T-helper 2 cell treated with Interferon-gamma antibody and Interleukin-4, amounts not matched to agents 100 ng/mL and 5 ng/mL, for 36 hours (primary cell): ENCODE measurements around the gene CASTOR1. TPM values are rescaled to one million over a fixed set of nuclear protein-coding genes. Genes with fewer than 3 reads are reported as not detected.

ENCODE experiments used
- intact Hi-C: fragments of 100-400 bp; cut with micrococcal nuclease; formaldehyde crosslinking; loops from one replicate; pipeline ENCODE4 v1.15.1; 2023
- total RNA-seq: library from RNA; stranded (reverse); gene quantifications from 2 replicates; pipeline ENCODE4 v1.2.3, GENCODE V29; 2022

Gene CASTOR1
- total RNA-seq, 1 donor from 2014 or later, result 23.2 TPM

DNA sequence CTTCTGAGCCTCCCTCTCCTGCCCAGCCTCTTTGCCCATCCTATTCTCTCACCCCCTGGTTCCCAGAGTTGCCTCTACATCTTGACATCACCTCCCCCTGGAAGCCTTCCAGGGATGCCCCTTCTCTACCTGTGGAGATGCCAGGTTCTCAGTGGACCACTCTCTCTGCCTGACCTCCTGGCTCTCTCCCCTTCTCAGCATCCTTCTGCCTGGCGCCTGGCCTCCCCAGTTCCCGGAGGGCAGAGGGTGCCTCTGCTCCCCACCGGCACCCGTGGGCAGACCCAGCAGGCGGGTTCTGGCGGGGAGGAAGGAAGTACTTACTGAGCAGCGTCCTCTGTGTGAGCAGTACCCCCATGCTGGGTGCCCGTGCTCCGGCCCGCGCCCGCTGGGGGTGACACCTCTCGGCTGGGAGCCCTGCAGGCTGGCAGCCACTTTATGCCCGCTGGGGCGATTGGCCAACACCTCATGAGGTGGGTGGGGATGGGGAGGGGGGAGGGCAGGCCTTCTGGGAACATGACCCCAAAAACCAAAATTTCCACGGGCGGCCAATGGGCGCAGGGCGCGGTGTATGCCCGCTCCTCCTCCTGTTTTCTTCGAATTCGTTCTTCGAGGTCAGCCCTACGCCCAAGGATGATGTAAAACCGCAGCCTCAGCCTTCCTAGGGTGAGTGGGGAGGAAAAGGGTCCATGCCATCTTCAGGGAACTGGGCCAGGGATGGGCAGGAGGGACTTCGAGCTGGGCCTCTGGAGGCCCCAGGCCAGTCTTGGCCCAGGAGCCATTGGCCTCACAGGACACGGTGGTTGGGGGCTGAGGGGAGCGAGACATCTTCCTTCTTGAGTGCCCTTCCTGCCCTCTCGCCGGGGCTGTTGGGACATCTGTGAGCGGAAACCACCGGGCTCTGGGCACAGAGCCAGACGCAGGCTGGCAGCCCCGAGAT lies 22.6 kb downstream of the CASTOR1 start, which contains the start of gene OSM:
Gene OSM (minus strand): TSS at position 407 of the 937 bp plus-strand sequence. CDS start 52 bp downstream, at position 355.
- intact Hi-C loops, result loop anchor here (1.0 to 5.0 kb wide), 7 partner anchors 20 to 164 kb away; partner anchors contain the start of genes LIF, RNF215, SF3A1 and TBC1D10A

DNA sequence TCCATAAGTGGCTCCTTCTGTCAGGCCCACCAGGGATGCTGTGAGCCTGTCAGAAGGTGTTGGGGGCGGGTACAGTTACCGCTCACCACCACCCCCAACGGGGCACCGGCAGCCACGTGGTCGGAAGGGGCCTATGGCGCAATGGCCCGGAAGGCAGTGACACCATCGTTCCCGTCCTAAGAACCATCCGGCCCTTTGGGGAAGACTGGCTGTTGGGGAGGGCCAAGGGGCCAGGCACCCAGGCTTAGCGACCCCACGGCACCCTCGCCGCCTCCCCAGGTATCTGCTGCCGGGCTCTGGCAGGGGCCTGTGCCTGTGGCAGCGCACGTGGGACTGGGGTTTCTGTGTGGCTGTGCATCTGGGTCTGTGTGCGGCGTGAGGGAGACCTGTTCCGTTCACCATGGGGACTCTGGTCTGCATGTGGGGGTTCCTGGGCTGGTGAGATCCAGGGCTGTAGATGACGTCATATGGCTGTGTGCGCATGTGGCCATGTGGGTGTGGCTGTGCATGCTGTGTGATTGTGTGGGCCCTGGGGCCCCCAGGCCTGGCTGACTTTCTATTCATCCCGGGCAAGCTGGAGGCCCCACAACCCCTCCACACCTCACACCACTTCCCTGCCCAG lies 23.4 kb downstream of the CASTOR1 start:
- intact Hi-C loops, result loop anchor here (1.0 to 5.0 kb wide), 5 partner anchors 61 to 164 kb away; partner anchors contain the start of genes RNF215, SF3A1 and TBC1D10A

DNA sequence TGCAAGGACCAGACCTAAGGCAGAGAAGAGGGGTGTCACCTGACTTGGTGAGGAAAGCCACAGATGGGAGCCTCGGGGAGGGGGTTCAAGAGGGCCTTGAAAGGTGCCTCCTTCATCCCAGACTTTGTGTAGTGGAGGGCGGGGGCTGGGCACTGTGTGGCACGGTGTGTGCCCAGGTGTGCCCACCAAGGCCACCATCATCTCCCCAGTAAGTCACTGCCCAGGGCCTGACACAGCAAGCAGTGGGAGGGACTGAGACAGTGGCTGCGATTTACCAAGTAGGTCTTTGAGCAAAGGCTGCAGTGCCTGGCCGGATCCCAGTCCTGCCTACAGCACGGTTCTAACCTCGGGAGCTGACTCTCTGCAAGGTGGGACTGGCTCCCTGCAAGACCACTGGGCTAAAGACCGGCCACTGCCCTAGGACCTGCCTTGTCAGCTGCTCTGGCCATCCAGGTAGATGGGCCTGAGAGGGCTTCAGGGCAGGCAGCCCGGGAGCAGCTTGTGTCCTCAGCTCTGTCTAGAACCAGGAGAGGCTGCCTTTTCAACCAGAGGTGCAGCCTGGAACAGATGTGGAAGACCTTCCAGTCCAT lies 24.1 kb downstream of the CASTOR1 start:
- intact Hi-C loops, result loop anchor here (5.0 kb wide), 2 partner anchors 83 to 163 kb away; no protein-coding TSS in a partner anchor

DNA sequence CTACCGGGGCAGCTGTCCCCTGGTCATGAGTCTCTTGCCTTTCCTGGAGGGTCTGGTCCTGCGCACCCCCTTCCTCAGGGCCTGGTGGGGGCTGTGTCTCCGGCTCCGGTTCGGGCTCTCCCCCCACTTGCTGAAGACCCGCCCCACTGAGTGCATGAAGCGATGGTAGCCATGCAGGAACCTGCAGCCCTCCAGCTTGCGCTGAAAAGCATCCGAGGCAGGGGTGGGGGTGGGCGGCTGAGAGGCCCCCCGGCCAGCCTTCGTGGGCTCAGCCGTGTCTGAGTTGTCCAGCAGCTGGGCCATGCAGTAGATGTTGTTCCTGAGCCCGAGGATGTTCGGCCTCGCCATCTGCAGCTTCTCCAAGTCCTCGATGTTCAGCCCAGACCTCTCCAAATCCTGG lies 25.4 kb downstream of the CASTOR1 start:
- intact Hi-C loops, result no loop called here

DNA sequence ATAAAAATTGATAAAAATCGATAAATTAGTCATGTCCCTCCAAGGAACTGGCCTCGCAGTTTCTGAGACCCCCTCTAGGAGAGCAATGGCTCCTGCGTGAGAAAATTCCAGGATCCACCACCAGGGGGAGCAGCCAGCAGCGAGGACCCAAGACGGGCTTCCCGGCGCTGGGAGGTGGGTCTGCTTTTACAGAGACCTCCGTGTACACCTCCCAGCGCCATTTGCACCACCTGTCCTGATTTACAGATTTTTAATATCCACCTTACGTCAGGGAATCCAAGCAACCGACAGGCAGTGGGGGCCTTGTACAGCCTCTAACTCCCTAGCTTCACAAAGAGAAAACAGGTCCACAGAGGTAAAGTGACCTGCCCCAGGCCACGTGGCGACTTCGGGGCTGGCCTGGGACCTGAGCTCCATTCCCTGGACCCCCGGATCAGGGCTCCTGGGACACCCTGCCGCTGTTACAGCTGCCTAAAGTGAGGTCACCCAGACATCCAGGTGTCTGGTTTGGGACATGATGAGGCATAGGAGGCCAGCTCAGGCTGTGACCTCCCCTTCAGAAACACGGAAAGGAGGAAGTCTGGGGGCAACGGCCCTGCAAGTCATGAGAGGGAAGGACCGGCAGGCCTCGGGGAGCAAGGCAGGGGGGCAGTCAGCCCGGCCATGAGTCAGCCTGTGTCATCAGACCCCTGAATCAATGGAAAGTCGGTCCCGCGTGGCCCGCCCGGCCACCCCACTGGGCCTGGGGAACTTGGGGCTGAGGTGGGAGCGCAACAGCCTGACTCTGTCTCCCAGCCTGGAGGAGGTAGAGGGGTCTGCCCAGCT lies 26.2 kb downstream of the CASTOR1 start:
- intact Hi-C loops, result no loop called here

DNA sequence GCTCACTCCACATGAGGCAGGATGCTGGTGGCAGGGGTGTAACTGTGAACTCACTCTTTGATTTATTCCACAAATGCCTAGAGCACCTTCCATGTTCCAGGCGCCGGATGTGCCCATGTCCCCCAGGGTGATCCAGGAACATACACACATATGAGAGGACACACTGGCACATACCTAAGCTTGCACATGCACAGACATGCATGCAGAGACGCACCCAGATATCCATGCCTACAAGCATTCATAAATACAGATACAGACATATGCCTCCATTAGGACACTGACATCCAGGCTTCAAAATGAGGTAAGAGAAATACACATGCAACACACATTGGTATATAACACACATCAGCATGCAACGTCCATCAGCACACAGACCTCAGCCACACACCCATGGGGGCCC lies 27.2 kb downstream of the CASTOR1 start:
- intact Hi-C loops, result no loop called here

DNA sequence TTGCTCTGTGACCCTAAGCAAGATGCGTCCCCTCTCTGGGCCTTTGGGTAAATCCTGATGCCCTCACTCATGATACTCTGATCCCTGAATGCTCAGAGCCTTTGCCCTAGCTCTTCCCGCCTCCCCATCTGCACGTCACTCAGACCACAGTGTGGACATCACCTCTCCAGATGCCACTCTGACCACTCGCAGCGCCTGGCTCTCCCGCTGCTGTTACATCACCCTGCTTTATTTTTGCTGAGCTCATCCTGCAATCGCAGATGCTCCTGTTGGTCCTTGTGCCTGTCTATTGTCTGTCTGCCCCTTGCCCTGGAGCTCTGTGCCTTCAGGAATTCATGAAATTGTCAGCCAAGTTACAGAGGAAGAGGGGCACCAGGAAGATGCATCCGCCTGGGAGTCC lies 28.2 kb downstream of the CASTOR1 start:
- intact Hi-C loops, result no loop called here

DNA sequence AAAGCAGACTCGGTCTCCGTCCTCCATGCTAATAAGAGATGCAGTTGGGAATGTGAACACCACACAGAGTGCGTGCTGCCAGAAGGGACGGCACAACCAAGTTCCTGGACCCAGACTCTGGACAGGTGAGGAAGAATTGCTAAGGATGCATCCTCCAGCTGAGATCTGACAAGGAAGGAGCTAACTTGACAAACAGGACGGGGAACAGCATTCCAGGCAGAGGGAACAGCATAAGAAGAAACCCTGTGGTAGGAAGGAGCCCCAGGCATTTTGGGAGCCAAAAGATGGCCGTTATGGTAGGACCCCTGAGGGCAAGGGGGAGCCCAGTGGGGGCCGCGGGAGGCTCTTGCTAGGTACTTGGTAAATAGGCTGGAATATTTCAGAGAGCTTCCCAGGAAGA lies 28.6 kb downstream of the CASTOR1 start:
- intact Hi-C loops, result no loop called here

DNA sequence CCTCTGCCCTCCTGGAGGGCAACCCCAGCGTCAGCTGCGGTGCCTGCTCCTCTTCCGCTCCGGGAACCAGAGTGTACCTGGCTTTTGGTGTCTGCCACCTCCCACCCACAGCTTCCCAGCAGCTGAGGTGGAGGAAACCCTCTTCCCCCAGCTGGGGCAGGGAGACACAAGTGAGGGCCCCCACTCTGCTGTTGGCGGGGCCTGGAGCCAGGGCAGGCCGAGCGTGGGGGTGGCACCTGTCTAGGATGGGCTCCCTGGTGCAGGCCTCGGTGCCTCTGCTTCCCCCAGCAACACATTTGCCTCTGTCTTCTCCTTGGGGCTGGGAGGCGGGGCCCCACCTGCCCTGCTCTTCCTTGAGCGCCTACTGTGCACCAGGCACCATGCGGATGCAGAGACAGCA lies 29.0 kb downstream of the CASTOR1 start:
- intact Hi-C loops, result no loop called here

DNA sequence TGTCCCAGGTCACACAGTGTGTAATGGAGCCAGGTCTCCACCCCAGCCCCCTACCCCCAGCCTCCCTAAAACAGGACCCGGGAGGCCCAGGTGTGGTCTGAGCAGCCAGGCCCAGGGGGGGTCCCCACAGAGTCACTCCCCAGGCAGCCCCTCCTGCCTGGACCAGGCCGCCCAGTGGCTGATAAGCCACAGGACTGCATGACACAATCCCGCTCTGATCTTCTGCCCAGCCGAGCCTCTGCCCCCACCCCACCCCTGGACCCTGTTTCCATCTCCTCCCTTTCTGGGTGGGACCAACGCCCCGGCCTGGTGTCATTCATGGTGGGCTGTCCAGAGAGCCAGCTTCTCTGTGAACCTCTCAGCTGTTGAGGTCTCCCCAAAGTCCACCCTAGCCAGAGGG lies 35.0 kb downstream of the CASTOR1 start:
- intact Hi-C loops, result no loop called here

DNA sequence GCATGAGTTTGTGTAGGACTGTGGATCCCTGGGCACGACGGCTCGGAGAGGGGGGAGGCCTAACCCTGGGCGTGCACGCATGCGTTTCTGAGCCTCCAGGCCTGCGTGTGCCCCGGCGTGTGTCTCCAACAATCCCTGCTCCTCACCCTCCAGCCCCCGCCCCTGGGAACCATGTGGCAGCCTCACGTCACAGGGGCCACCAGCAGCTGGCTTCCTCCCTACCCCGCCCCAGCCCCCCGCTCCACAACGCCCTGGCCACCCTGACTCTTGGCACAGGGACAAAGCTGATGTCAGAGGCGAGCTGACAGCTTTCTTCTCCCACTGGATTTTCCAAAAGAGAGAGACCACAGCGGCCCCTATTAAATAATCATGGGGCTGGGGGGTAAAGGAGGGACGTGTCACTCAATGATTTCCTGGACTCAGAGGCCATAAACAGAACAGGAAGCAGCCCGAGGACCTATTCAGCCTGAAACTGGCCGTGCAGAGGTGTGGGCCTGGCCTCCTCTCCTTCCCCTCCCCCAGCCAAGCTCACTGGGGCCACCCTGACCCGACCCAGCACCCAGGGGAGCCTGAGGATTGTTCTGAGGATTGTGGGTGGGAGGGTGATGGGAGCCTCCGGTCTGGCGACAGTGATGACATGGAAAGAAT lies 36.0 kb downstream of the CASTOR1 start:
- intact Hi-C loops, result no loop called here

DNA sequence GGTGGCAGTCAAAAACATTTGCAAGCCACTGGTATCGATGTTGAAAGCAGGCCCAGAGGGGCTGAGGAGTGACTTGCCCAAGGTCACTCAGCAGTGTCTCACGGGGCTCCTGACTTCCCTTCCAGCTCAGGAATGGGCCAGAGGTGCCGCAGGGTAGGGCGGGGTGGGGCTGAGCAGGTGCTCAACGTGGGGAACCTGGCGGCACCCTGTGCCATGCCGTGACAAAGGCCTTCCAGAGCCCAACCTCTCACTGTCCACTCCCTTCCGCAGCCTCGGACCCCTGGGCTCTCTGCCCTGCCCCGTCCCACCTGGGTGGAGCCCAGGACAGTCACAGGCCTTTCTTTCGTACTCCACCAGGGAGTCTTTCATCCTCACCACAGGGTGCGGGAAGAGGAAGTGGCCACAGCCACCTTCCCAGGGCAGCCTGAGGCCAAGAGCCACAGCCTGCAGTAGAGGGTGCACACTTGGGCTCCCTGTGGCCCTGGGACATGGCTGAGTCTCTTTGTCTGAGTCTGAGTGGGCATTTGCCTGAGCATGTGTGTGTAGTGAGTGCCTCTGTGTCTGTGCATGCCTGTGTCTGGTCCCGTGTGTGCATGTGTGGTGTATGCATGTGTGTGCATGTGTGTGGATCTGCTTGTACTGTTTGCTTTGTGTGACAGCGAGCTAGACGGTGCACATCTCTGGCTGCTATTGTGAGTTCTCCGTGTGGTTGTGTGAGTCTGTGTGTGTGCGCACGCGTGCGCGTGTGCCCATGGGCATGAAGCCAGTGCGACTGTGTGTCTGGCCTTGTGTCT lies 36.7 kb downstream of the CASTOR1 start:
- intact Hi-C loops, result no loop called here

DNA sequence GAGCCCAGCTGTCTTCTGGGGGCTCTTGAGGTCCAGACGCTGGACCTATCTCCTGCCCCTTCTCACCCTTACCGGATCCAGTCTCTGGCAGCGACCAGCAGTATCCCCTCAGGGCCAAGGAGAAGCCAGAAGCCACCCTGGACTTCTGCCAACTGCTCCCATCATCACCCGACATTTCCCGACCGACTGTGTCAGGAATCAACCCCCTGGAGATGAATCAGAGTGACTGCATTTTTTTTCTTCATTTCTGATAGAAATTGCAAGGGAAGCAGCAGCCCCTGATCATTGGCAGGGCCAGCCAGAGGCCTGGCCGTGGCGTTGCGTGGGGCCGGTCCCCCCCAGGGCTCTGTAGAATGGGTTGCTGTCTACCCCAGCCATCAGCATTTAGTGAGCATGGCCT lies 37.6 kb downstream of the CASTOR1 start:
- intact Hi-C loops, result no loop called here

DNA sequence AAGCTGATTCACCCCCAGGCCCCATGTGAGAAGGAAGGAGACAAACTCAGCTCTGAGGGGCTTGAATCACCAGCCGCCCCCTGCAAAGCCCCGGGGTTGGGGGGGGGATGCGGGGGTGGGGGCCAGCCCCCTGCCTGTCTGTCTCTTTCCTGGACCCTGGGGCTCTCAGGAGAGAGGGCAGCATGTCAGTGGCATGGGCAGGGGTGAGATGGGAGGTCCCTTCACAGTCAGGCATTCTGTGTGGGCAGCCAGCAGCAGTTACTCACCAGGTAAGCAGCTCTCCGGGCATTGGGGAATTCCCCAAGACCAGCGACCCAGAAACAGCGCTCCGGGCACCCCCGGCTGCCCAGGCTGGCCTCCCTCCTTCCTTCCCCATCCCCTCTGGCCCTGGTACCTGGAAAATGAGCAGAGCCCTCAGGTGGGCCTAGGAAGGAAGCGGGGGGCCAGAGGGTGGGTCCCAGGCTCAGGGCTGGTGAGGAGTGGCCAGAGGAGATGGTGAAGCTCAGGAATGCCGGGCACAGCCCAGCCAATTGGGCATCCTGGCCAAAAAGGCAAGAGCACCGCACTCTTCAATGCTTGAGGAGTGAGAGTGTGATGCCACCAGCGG lies 38.5 kb downstream of the CASTOR1 start:
- intact Hi-C loops, result no loop called here

DNA sequence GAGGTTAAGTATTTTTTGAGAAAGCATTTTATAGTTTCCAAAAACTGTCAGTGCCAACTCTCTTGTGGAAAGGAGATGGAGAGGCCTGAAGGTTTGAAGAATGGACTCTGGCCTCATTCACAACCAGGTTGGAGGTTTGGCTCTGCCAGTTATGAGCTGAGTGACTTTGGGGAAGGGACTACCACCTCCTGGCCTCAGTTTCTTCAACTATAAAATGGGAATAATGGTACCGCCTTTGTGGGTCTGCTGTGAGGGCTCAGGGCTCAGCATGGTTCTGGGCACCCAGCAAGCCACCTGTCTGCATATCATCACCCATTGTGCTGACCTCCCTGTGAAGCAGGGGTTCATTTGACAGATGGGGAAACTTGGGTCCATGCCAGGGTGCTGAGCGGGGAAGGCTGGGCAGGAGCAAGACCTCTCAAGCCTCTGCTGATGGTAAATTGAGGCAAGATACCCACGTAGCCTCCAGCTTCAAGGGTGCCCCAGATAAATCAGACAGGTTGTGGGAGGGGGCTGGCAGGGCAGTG lies 39.2 kb downstream of the CASTOR1 start:
- intact Hi-C loops, result no loop called here

DNA sequence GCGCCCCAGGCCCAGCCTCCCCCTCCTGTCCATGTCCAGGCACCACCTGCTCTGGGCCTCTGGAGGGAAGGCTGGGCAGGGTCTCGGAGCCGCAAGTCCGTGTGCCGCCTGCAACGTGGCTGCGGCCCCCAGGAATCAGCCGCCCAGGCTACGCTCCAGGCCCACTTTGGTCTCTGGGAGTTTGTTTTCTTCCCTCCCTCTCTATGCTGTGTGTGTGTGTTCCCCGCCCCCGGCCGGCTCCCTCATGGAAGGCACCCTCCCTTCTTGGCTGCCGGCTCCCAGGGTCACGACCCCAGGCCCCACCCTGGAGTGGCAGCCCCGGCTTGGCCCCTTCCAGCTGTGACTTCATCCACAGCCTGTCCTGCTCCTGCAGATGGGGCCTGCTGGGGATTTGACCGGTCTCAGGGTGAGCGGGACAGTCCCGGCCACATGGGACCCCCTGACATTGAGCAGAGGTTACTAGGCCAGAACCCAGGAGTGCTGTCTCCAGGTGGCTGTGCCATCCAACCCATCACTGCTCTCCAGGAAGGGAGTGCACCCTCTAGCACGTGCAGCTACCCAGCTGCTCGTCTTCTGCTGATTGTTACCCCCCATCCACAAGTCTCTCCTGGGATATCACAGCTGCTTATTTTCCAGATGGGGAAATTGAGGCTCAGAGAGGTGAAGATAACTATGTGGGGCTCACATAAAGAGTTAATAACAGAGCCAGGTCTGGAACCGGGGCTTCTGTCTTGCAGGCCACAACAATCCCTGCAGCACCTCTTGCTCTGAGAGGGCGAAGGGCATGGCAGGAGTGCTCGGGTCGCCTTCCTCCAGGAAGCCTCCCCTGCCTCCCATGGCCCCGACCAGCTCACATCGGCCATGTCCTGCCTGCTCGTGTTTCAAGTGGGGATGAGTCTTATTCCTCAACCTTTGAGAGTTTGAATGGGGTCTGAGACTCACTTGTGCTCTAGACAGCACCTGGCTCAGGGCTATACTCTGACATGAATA lies 40.0 kb downstream of the CASTOR1 start:
- intact Hi-C loops, result loop anchor here (5.0 kb wide), 1 partner anchor 72 kb away; no protein-coding TSS in a partner anchor

DNA sequence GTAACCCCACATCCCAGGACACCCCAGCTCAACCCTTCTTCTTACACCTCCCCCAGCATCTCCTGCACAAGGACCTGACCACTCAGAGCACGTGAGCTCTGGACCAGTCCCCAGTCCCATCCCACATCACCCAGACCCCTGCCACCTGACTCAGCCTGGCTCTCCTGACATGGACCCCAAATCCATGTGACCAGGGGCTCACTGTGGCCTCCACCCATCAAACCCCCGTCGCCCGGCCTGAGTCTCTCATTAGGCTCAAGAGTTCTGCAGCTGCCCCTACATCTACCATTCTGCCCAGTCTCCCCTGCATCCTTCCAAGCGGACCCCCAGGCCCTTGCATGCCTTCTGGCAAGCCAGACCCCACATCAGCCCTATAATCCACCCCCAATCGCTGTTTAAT lies 40.8 kb downstream of the CASTOR1 start:
- intact Hi-C loops, result loop anchor here (5.0 kb wide), 1 partner anchor 71 kb away; no protein-coding TSS in a partner anchor

DNA sequence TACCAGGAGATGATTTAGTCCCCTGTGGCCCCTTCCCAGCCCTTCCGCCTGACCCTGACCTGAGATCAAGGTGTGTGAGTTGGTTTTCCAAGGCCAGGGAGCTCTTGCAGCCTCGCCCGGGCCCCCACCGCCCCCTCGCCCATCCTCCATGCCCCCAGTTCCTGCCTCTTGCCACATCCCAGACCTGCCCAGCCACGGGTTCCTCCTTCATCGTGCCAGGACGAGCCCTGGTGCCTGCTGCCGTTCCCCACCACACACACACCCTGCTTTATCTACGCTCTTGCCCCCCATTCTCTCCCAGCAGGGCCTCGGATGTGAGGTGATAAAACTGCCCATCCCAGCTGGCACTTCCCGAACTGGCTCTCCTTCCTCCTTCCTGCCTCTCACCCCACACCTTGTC lies 41.3 kb downstream of the CASTOR1 start:
- intact Hi-C loops, result loop anchor here (5.0 kb wide), 1 partner anchor 71 kb away; no protein-coding TSS in a partner anchor
